Measurements from ENCODE around the gene CLEC4M.
"Not testable (repeated sequence)": the region's sequence is repeated elsewhere in the genome, so short reads cannot be mapped to it uniquely, and the experiment has no call there.

The CLEC4M gene

GRCh38 chr19:7759156-7759555 is 3.9 kb upstream of the CLEC4M start:
- Histone ChIP-seq H3K9ac (ENCODE audit: low read depth, low read length) (no peak overlapping the region), H3K79me2 (ENCODE audit: insufficient read depth, low read length) (no peaks in the 10 kb centered on the region), H3K4me2 (ENCODE audit: insufficient read depth, low read length) (no peak overlapping the region), H3K36me3 (ENCODE audit: insufficient read depth, low read length) (no peaks in the 10 kb centered on the region), H4K20me1 (ENCODE audit: insufficient read depth, low read length) (no peaks in the 10 kb centered on the region), H2AFZ (ENCODE audit: low read depth, low read length) (no peak overlapping the region), H3K27me3 (ENCODE audit: insufficient read depth, low read length, poor library complexity) (no peaks in the 10 kb centered on the region), H3K27ac (ENCODE audit: low read length) (no peak overlapping the region), H3K4me1 (ENCODE audit: insufficient read depth, low read length) (no peaks in the 10 kb centered on the region), H3K4me3 (ENCODE audit: low read depth in 1 of 2, low read length in 2 of 2) (no peak overlapping the region), H3K9me3 (ENCODE audit: insufficient read depth, low read length, severe bottlenecking) (peaks cover 39% of the 10 kb centered on the region)
- no peak for TF ChIP-seq EZH2 (IDR thresholded peaks at IDR 0.05; ENCODE audit: borderline replicate concordance, low read depth, low read length, severe bottlenecking)
- TF ChIP-seq CTCF (IDR thresholded peaks at IDR 0.05; ENCODE audit: borderline replicate concordance, extremely low read depth, low read length, poor library complexity, severe bottlenecking), result no peak
- ATAC-seq (ENCODE audit: insufficient read depth, low read depth) (no peak), DNase-seq (no peak)

- Histone ChIP-seq H3K79me2 (ENCODE audit: insufficient read depth, low read length) (no peaks in the 10 kb centered on the region), H3K4me2 (ENCODE audit: insufficient read depth, low read length) (no peak overlapping the region), H3K27ac (ENCODE audit: low read length) (no peak overlapping the region), H3K36me3 (ENCODE audit: insufficient read depth, low read length) (no peaks in the 10 kb centered on the region), H3K9me3 (ENCODE audit: insufficient read depth, low read length, severe bottlenecking) (peaks cover 15% of the 10 kb centered on the region), H3K4me1 (ENCODE audit: insufficient read depth, low read length) (no peaks in the 10 kb centered on the region), H3K4me3 (ENCODE audit: low read depth in 1 of 2, low read length in 2 of 2) (no peak overlapping the region), H4K20me1 (ENCODE audit: insufficient read depth, low read length) (no peaks in the 10 kb centered on the region), H3K27me3 (ENCODE audit: insufficient read depth, low read length, poor library complexity) (no peaks in the 10 kb centered on the region), H2AFZ (ENCODE audit: low read depth, low read length) (no peak overlapping the region), H3K9ac (ENCODE audit: low read depth, low read length) (no peak overlapping the region)
- DNase-seq (no peak), ATAC-seq (ENCODE audit: insufficient read depth, low read depth) (no peak)
- TF ChIP-seq EZH2 (IDR thresholded peaks at IDR 0.05; ENCODE audit: borderline replicate concordance, low read depth, low read length, severe bottlenecking), result no peak
- no peak for TF ChIP-seq CTCF (IDR thresholded peaks at IDR 0.05; ENCODE audit: borderline replicate concordance, extremely low read depth, low read length, poor library complexity, severe bottlenecking)
These were observed 653 bp downstream of the CLEC4M start for GRCh38 chr19:7763696-7764095.

GRCh38 chr19:7764157-7764556 is 1.1 kb downstream of the CLEC4M start:
- H3K4me3 ChIP-seq (ENCODE audit: low read depth in 1 of 2, low read length in 2 of 2); DNase-seq; H3K4me2 ChIP-seq (ENCODE audit: insufficient read depth, low read length); H3K4me1 ChIP-seq (ENCODE audit: insufficient read depth, low read length); H3K79me2 ChIP-seq (ENCODE audit: insufficient read depth, low read length); H3K9ac ChIP-seq (ENCODE audit: low read depth, low read length); H3K27me3 ChIP-seq (ENCODE audit: insufficient read depth, low read length, poor library complexity); H2AFZ ChIP-seq (ENCODE audit: low read depth, low read length); H4K20me1 ChIP-seq (ENCODE audit: insufficient read depth, low read length); H3K27ac ChIP-seq (ENCODE audit: low read length); H3K36me3 ChIP-seq (ENCODE audit: insufficient read depth, low read length); ATAC-seq (ENCODE audit: insufficient read depth, low read depth): not testable (repeated sequence)
- H3K9me3 ChIP-seq (ENCODE audit: insufficient read depth, low read length, severe bottlenecking), result peaks cover 11% of the 10 kb centered on the region

GRCh38 chr19:7765043-7765442 is 2.0 kb downstream of the CLEC4M start:
- H4K20me1 ChIP-seq (ENCODE audit: insufficient read depth, low read length); H3K27ac ChIP-seq (ENCODE audit: low read length); H3K9ac ChIP-seq (ENCODE audit: low read depth, low read length); H3K27me3 ChIP-seq (ENCODE audit: insufficient read depth, low read length, poor library complexity); H3K36me3 ChIP-seq (ENCODE audit: insufficient read depth, low read length); H3K4me2 ChIP-seq (ENCODE audit: insufficient read depth, low read length); DNase-seq; H3K9me3 ChIP-seq (ENCODE audit: insufficient read depth, low read length, severe bottlenecking); H3K4me1 ChIP-seq (ENCODE audit: insufficient read depth, low read length); H3K79me2 ChIP-seq (ENCODE audit: insufficient read depth, low read length); H3K4me3 ChIP-seq (ENCODE audit: low read depth in 1 of 2, low read length in 2 of 2); H2AFZ ChIP-seq (ENCODE audit: low read depth, low read length); ATAC-seq (ENCODE audit: insufficient read depth, low read depth): not testable (repeated sequence)

Measured in DND-41 (cell line).